Right lung (tissue), 10 donors: Measurements from ENCODE around the gene CHGA. TPM values are rescaled to one million over a fixed set of nuclear protein-coding genes. Genes with fewer than 3 reads are reported as not detected.
A peak's percentile ranks its signal among the peaks of the same experiment; 100 is the strongest.

ENCODE experiments used
- DNase-seq, 2 donors: peaks; one replicate each; pipeline ENCODE4 v3.0.0-alpha.2; 2013
- long read RNA-seq, 8 donors: transcript quantifications; one replicate each; lab custom pipeline, GENCODE V29; 2026
- polyA plus RNA-seq, 5 donors: library from polyadenylated mRNA; unstranded; fragments of 120-200 nt; gene quantifications; one replicate each; pipeline versions ENCODE4 v1.2.1 to v1.2.3, GENCODE V29; 2013; ENCODE audit warnings: inconsistent platforms in 1 of 5, low replicate concordance in 1 of 5; ENCODE audit not compliant: insufficient read length in 5 of 5, insufficient read depth in 1 of 5

The CHGA gene, protein sequence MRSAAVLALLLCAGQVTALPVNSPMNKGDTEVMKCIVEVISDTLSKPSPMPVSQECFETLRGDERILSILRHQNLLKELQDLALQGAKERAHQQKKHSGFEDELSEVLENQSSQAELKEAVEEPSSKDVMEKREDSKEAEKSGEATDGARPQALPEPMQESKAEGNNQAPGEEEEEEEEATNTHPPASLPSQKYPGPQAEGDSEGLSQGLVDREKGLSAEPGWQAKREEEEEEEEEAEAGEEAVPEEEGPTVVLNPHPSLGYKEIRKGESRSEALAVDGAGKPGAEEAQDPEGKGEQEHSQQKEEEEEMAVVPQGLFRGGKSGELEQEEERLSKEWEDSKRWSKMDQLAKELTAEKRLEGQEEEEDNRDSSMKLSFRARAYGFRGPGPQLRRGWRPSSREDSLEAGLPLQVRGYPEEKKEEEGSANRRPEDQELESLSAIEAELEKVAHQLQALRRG
- polyA plus RNA-seq = 1 to 10 TPM; 2.1 to 3.4 (median 2.4) TPM
- long read RNA-seq, donor 1, partial matches to known transcripts = 0 of 4 reads
- long read RNA-seq, donor 1, other reads (novel, unspliced or antisense) = 0 of 4 reads
- long read RNA-seq, donor 2, partial matches to known transcripts = 0 of 3 reads
- long read RNA-seq, donor 2, other reads (novel, unspliced or antisense) = 0 of 3 reads
- long read RNA-seq, donor 3, partial matches to known transcripts = 0 of 1 reads
- long read RNA-seq, donor 3, other reads (novel, unspliced or antisense) = 0 of 1 reads
- long read RNA-seq, donor 4 = 0 reads
- long read RNA-seq, donor 5, partial matches to known transcripts = 0 of 1 reads
- long read RNA-seq, donor 5, other reads (novel, unspliced or antisense) = 0 of 1 reads
- long read RNA-seq, donor 6, partial matches to known transcripts = 0 of 1 reads
- long read RNA-seq, donor 6, other reads (novel, unspliced or antisense) = 0 of 1 reads
- long read RNA-seq, donor 7 = 0 reads
- long read RNA-seq, donor 8 = 0 reads

DNA sequence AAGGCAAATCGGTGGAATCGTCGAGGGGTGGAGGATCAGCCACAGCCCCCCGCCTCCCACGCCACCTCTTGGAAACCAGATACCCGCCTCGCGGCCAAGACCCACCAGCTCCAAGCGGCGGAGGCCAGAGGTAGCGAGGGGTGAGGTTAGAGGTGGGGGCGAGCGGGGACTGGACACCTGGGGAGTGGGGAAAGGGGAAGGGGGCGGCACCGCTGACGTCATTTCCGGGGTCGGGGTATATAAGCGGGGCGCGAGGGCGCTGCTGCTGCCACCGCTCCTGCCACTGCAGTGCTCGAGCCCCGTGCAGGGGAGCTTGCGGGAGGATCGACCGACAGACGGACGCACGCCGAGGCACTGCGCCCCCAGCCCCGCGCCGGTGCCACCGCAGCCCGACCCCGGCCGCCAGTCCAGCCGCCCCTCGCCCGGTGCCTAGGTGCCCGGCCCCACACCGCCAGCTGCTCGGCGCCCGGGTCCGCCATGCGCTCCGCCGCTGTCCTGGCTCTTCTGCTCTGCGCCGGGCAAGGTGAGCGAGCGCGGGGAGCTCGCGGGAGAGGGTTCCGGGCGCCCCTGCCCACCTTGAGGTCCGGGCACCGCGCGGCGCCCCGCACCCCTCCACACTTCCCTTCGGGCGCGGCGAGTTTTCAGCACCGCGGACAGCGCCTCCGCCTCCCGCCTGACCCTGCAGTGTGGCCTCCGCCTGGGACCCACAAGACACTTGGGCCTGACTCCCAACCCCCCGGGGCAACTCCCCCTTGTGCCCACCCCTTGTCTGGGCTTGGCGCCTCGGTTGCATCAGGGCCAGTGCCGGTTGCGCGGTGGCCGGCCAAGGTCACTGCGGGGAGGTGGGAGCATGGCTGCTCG lies at the start of gene CHGA:
TSS of gene CHGA (plus strand) at position 268 of the 861 bp plus-strand sequence. CDS start at position 478, 210 bp downstream.
- peak; percentile 39 to 50 for DNase-seq

DNA sequence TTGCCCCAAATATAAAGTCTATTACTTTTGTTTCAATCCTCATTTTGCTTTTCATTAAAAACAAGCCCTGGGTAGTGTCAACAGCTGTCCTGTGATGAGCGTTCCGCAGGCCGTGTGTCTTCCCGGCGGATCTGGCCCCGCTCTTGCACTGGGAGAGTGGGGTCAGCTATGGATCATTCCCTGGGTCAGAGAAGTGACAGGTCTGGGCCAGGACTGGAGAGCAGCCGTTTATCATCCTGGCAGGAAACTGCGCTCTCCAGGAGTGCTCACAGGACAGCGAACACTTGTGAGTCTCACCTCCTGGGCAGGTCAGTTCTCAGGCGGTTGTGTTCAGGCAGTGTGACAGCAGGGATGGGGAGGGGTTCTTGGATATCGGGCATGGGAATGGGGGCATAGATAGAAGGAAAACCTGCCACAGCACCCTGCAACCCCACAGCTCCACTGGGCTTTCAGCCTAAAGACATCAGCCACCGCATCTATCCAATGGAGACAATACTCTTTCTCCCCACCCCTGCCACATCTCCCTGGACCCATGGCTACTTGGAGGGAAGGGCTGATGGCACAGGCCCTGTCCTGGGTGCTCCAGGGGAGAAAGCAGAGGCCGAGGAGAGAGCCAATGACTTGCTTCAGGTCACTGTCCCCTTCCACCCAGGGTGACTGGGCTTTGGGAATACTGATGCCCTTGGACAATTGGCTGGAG lies 47.8 kb upstream of the CHGA start:
- no peak for DNase-seq

DNA sequence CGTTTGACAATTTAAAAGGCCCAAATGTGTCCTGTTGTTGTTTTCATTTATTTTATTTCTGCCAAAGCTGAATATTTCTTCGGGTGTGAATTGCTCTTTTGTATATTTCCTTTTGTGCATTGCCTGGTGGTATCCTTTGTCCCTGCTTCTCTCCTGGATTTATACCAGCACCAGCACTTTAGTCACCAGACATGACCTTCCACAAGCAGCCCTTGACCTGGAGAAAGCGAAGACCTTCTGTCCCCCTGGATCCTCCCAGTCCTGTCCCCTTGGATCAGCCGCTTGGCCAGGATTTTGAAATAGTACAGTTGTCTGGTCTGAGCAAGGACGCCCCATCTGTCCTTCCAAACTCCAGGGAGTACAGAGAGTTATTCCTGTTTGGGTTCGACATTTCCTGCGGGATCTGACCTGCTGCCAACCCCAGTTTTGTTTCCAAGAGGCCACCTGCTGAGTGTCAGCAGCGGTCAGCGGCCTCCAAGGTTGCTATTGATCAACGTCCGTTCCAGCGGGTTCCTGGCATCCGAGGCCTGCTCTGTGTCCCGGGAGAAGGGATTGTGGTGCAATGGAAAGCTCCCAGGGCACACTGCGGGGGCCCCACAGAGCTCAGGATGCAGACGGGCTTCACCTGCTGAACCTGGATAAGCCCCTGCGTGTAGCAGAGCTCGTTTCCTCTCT lies 45.1 kb upstream of the CHGA start:
- peak; percentile 15 to 21 for DNase-seq

DNA sequence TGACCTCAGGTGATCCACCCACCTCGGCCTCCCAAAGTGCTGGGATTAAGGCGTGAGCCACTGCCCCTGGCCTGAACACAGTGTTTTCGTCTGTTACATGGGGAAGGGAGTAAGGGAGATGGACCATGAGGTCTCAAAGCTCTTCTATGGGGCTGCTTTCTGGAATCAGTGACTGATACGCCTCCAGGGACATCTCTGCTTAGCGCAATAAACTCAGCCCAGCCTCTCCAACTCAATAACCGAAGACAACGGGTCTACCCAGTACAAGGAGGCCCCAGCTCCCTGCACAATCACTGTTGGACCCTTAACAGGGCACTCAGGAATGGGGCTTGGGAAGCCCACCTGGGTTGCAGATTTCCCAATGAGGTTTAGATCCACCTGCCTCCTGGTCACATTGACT lies 42.6 kb upstream of the CHGA start:
- no peak for DNase-seq

DNA sequence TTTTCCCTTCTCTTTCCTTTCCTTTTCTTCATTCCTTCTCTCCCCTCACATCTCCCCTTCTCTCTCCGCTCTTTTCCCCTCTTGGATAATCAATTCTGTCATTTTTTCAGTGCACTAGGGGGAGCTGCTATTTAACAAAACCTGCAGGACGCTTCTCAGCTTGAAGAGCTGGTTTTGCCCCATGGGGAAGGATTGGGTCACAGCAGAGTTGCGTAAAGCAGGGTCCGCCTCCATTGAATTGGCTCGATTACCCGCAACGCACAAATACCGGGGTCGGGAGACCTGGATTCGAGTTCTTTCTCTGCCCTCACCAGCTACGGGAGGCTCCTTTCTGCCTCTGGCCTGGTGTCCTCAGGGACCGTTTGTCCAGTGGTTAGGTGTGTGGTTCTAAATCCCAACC lies 42.1 kb upstream of the CHGA start:
- DNase-seq = no peak

DNA sequence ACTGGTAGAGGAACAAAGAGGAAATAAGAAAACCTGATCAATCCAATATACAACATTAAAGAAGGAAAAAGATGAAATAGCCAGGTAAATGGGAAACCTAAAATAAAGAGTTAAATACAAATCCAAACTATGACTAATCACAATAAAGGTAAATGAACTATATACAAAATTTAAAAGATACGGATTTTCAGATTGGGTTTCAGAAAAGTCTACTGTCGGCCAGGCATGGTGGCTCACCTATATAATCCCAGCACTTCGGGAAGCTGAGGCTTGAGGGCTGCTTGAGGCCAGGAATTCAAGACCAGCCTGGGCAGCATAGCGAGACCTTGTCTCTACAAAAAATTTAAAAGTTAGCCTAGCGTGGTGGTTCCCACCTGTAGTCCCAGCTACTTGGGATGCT lies 39.9 kb upstream of the CHGA start:
- DNase-seq = no peak

DNA sequence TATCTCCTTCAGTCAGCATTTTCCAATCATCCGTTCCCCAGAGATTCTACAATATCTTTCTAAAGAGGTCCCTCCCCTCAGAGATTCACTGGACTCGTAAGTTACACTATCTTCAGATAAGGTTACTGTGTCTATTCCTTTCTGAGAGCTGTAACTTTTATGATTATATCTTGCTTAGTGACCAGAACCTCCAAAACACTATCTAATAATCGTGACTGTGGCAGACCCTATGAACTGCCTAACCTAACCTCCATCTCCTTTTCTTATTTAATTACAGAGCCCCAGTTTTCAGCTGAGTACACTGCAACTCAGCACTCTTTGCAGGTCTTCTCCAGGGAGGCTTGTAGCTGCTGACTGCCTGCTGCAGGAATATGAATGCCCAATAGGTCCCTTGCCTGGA lies 38.5 kb upstream of the CHGA start:
- DNase-seq = no peak

DNA sequence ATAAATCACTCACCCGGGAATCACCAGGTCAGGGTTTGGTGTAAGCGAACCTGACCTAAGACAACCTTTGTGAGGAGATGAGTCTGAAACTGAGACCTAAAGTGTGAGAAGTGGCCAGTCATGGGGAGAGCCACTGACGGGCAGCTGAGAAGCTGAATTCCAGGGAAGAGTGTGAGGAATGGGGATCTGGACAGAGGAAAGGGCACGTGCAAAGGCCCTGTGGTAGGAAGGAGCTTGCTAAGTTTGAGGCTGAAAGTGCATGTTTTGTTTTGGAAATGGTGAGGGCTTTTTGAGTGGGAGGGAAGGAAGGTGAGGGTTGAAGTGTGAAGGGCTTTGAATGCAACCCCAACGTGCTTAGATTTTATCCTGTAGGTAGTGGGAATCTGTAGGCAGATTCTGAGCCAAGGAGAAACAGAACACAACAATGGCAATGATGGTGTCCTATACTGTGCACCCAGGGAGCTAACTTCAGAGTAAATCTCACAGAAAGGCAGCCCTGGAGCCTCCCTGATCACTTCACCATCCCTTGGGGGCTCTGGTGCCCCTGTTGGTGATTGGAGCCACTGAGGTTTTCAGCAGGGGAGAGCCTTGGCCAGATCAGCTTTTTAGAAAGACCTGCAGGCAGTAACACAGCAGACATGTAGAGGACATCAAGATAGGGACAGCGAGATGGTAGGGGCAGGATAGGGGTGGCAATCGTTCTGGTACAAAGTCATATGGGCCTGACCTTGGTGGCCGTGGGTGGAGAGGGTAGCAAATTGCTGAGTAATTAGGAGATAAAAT lies 37.5 kb upstream of the CHGA start:
- DNase-seq = no peak

DNA sequence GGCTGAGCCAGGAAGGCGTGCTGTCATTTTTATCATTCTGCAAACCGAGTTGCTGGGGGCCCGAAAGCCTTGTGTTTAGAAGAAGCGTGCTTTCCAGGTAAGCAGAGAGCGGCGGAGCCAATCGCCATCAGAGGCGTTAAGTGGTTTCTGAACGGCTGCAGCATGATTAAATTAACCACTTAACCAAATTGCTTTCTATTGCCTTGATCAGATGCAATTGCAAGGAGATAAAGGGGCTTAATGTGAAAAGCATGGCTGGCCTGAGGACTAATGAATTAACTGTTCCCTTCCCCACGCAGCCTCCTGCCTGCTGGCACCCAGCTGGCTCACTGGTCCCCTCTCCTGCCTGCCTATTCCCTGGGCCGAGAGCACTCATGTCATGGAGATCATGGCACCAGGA lies 36.6 kb upstream of the CHGA start:
- no peak for DNase-seq

DNA sequence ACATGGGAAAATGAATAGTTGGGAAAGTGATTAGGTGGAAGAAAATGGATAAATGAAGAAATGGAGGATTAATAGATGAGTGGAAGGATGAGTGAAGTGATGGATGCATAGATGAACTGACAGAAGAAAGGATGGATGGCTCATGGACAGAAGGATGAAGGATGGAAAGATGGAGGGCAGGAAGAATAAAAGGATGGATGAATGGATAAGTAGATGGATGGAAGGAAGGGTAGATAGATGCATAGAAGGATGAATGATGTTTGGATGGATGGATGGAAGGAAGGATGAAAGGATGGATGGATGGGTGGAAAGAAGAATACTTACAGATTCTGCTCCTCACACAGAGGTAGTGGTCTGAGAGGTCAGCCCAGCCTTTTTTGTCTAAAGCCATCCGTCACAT lies 35.8 kb upstream of the CHGA start:
- no peak for DNase-seq

DNA sequence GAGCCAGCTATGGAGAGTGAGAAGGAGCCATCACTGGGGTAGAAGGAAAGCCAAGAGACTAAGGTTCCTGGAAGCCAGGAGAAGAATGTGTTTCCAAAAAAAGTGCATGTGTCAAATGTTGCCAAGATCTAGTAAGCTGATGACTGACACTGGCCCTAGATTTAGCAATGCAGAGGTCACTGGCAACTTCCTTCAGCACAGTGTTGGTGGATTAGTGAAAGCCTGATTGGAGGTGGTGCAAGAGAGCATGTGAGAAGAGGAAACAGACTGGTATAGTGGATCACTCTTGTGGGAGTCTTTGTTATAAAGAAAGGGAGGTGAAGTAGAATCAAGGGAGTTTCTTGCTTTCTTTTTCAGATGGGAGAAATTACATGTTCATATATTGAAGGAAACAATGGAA lies 34.1 kb upstream of the CHGA start:
- DNase-seq = no peak

DNA sequence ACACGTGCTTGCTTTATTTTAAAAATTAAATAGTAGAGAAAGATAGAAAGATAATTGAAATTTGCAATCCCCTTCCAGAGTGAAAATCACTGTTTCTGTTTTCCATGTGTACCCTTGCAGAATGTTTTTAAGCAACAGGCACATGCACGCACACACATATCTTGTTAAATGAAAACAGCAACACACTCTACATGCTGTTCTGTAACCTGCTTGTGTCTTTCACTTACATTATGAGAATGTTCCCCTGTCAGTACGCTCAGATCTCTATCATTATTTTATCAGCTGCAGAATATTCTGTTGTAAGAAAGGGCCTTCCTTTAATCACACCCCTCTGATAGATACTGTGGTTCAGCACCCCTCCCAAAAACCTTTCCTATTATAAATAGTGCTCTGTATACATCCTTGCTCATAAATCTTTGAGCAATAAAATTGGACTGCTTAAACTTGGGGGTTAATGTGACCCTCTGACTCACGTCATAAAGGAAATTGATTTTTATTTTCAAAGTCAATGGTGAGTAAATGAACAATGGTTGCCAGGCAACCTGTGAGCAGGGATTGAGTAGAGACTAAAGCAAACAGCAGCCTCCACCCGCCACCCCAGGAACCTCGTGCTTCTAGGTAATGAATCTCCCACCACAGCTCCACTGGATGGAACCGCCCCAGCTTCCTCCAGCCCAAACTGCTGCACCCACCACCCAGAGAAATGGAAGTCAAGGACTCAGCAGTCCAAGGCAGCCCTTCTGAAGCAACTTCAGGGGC lies 31.9 kb upstream of the CHGA start:
- no peak for DNase-seq

DNA sequence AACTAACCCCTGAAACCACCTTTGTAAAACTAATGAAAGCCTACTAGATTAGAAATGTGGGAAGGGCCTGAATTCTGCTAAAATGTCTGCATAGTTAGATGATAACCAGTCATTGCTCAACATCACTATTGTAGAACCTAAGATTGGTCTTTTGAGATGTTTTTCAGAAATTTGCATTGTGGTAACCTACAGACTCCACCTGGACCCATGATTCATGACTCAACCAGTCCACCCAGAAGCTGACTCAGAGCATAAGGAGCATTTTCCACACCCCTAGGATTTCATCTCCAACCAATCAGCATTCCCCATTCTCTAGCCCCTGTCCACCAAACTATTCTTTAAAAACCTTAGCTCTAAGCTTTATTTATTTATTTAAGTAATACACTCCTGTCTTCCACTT lies 30.4 kb upstream of the CHGA start:
- no peak for DNase-seq

DNA sequence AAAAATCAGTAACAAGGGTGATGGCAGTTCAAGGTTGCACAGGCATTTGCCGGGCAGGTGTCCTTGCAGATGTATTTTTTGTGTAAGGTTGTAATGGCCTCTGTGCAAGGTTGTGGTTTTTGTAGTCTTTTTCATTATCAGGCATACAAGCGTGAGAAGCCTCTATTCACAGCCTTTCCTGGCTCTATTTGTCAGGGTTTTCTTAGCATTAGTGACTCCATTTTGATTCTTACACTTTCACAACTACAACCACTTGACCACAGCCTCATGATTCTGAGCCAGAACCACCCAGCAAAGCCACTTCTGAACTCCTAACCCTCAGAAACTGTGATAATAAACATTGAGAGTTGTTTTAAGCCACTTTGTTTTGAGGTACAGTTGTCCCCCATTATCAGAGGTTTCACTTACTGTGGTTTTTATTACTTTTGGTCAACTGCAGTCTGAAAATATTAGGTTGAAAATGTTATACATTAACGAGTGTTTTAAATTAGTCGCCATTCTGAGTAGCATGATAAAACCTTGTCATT lies 27.5 kb upstream of the CHGA start:
- DNase-seq = no peak

DNA sequence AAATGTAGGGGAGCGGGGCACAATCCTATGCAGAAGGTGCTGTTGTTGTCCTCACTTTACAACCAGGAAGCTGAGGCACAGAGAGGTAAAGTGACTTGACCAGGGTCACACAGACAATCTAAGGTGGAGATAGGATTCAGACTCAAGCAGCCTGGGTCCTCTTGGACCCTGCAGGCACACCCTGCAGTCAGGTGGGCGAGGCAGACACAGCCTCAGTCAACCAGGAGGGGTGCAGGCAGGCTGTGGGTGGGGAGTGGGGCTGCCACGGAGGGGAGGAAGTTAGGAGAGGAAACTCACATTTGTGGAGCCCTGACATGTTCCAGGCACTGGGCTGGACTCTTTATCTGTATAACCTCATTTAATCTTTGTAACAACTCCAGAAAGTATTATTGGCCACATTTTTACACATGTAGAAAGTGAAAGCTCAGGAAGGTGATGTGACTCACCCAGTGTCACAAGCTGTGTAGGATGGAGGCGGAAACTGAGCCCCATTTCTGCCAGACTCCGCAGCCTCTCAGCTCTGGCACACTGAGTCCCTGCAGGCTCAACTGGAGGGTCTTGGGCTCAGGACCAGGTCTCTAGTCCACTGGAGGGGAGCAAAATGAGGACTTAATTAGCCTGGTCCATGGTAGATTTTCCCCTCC lies 24.9 kb upstream of the CHGA start:
- DNase-seq = no peak

DNA sequence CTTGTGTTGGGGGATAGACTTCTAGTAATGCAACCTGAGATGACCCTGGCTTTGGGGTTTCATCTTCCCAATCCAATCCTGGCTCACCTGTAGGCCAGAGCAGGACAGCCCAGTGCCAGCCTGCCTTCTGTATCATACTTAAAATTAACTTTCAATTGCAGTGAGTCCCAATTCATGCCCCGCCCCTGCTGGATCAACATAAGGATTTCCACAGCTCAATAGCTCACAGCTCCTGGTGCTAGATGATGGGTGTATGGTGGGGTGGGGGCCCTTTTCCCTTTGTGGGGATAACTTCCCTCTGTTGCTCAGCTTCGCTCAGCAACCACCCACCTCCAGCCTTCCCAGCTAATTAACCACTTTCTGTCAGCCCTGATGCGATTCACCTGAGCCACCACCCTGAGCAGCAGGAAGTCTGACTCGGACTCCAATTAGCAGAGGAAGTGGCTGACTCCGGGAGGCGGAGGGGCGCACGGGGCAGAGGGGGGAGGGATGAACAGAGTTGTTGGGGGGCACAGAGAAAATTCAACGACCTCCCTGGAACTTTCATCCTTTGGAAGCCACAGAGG lies 24.3 kb upstream of the CHGA start:
- DNase-seq = no peak

DNA sequence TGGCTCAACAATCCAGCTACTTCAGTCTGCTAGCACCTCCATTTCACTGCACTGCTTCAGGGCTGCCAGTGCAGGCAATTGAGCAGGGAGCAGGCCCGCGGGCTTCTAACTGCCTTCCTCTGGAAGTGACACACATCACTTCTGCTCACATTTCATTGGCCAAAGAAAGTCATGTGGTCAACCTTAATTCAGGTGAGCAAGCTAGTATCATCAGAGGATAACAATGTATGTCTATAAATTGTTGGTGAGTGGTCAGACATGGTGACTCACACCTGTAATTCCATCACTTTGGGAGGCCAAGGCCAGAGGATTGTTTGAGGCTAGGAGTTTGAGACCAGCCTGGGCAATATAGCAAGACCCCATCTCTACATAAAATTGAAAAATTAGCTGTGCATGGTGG lies 22.3 kb upstream of the CHGA start:
- no peak for DNase-seq

DNA sequence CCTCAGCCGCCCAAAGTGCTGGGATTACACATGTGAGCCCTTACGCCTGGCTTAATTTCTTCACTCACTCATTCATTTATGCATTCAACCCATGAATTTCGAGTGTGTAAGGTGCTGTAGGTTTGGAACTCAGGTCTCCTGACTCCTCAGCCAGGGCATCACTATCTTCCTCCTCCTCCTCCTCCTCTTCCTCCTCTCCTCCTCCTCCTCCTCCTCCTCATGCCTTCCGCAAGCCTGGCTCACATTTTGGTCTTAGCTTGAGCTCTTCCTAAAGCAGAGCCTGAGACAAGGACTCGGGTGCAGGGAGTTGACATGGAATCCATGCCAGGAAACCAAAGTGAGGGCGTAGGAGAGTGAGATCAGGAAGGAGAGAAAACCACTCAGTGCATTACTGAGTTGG lies 20.8 kb upstream of the CHGA start:
- DNase-seq = no peak
